Activated T-helper 2 cell treated with anti-CD3 and anti-CD28 coated beads, Interferon-gamma antibody, Interleukin-2, Interleukin-4, amounts not matched to agents 10 μg/mL and 5 μg/mL and 100 μg/mL, durations not matched to agents 14 hours and 24 hours and 36 hours (primary cell): Measurements from ENCODE around the gene MICA. TPM values are rescaled to one million over a fixed set of nuclear protein-coding genes. Genes with fewer than 3 reads are reported as not detected.

Experiments used
- DNase-seq: peaks from one replicate; pipeline ENCODE4 v3.0.0; 2021; ENCODE audit warnings: low spot score
- H3K27ac Mint-ChIP-seq: one replicate; pipeline ENCODE4 v1.8.0; 2021; ENCODE audit warnings: mixed read lengths
- H3K27me3 Mint-ChIP-seq: one replicate; pipeline ENCODE4 v1.8.0; 2021; ENCODE audit warnings: low read depth, mixed read lengths
- H3K36me3 Mint-ChIP-seq: one replicate; pipeline ENCODE4 v1.8.0; 2021; ENCODE audit warnings: low read depth, mixed read lengths
- H3K4me1 Mint-ChIP-seq: one replicate; pipeline ENCODE4 v1.8.0; 2021; ENCODE audit warnings: low read depth, mixed read lengths
- H3K4me3 Mint-ChIP-seq: one replicate; pipeline ENCODE4 v1.8.0; 2021; ENCODE audit warnings: low read depth, mild to moderate bottlenecking, moderate library complexity, mixed read lengths
- H3K9me3 Mint-ChIP-seq: one replicate; pipeline ENCODE4 v1.8.0; 2021; ENCODE audit warnings: mixed read lengths
- intact Hi-C: fragments of 100-400 bp; cut with micrococcal nuclease; formaldehyde crosslinking; loops from one replicate; pipeline ENCODE4 v1.15.1; 2023
- total RNA-seq: library from RNA; stranded (reverse); gene quantifications from 2 replicates; pipeline ENCODE4 v1.2.3, GENCODE V29; 2022

Gene MICA
- total RNA-seq, 1 donor from 2014 or later, result 6.0 TPM

DNA sequence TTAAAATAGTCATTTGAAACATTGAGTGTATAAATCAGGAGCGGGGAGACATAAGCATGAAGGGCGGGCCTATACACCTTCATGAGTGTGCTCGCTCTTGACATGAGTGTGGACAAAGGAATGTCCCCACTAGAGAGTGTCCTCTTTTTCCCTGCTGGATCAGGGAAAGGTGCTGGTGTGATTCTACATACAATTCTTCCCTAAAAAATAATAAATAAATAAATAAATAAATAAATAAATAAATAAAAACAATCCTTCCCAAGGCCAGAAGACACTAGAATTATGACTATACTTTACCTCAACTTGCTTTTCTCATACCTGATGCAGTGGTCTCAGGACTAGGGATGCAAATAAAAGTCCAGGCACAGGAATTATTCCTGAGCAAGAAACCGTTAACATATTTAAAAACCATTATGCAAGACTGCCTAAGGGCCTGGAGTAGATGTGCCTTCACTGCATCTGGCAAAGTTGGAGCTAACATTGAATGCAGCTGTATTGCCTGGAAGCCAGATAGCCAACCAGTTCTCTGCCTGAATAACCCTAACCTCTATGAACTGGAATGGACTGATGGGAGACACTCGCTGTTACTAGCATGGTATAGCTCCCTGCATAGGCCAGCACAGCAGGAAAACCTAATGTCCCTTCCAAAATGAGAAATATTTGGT, 57.1 kb downstream of the MICA start:
- no peak for DNase-seq
- Mint-ChIP-seq H3K4me3 (no peak overlapping the region), H3K9me3 (no peaks in the 10 kb centered on the region), H3K36me3 (peaks cover 26% of the 10 kb centered on the region), H3K27ac (no peak overlapping the region), H3K27me3 (peaks cover 21% of the 10 kb centered on the region), H3K4me1 (peaks cover 28% of the 10 kb centered on the region)
- intact Hi-C loops, result no loop called here

DNA sequence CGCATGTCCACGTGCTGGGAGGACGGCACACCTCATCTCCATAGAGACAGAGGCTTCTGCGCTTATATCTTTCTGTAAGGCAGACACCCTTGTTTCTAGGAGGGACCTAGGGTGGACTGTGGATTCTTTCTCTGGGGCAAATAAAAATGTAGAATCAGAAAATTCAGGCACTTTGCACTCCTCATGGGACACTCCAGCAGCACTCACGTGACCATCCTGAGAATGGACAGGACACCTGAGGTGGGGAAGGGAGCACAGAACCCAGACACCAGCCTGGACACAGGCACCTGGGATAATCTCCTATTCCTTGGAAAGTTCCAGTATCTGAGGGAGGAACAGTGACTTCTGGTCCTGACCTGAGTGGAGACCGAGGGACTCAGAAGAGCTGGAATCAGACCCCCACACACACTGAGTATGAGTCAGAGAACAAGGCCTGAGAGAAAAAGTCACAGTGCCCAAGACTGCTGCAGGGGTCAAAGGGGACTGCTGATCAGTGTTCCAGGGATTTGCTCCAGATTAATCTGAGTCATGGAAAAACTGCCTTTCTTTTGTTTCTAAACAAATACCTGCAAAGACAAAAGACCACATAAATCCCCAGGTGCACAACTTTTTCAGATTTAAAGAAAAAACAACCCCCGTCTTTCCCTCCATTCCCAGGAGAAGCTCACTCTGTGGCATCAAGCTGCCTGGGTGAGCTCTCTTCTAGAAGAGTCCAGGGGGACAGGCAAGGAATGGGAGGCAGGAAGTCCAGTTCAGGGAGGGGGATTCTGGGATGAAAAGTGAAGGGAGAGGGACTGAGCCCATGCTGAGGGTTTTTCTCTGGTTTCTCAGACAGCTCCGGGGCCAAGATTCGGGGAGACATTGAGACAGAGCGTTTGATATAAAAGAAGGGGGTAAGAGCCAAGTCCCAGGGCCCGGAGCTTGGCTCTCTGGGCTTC, 58.9 kb downstream of the MICA start:
- H3K4me1 Mint-ChIP-seq, result peaks cover 44% of the 10 kb centered on the region
- no peak for DNase-seq
- H3K36me3 Mint-ChIP-seq, result peaks cover 41% of the 10 kb centered on the region
- H3K27ac Mint-ChIP-seq, result peak overlapping the region; percentile 90
- H3K4me3 Mint-ChIP-seq, result peak overlapping the region; percentile 100
- peaks cover 14% of the 10 kb centered on the region for H3K27me3 Mint-ChIP-seq
- no peaks in the 10 kb centered on the region for H3K9me3 Mint-ChIP-seq
- intact Hi-C loops, result no loop called here

GRCh38 chr6:31462964-31463870, 59.8 kb downstream of the MICA start:
- Mint-ChIP-seq H3K4me1 (peaks cover 52% of the 10 kb centered on the region), H3K4me3 (peak overlapping the region; percentile 100), H3K27ac (peak overlapping the region; percentile 90), H3K36me3 (peaks cover 49% of the 10 kb centered on the region), H3K27me3 (peaks cover 9% of the 10 kb centered on the region), H3K9me3 (no peaks in the 10 kb centered on the region)
- intact Hi-C loops, result loop anchor here (1.0 kb wide), 1 partner anchor 64 kb away; no protein-coding TSS in a partner anchor
- peak; percentile 85 for DNase-seq

DNA sequence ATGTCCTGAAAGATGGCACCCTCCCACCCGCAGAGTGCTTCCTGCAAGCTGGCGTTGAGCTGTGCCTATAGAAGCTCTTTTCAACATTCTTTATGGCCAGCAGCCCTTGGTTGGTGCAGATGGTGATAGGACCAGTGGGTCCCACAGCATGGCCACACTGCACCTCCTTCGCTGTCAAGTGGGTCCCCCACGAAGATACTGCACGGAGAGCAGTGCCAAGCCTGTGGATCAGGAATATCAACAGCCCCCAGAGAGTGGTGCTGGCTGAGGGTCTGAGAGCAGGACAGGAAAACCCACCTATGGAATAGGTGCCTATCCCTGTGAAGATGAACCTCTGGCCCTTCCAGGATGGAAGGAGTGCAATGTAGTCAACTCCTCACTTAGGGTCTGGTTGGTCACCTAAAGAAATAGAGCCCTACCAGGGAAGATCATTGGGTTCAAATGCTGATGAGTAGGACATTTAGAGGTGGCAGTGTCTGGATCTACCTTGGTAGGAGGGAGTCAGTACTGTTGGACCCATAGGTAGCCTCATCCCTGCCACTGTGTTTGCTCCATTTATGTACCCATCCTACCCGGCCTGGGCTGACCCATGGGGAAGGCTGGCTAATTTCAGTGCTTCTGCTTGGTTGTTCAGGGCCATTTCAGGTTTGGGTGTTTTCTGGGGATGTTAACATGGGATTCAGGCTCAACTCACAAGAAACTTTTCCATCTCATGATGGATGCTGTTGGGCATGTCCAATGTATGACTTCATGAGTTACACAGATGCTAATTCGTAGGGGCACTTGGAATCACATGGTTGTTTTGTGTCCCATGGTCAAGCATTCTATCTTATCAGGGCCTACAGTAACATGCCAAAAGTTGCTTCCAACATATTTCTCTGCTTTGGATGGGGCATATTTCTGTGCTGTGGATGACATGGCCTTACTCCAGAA, 61.1 kb downstream of the MICA start:
- no peak for DNase-seq
- peak overlapping the region; percentile 100 for H3K4me3 Mint-ChIP-seq
- peaks cover 60% of the 10 kb centered on the region for H3K4me1 Mint-ChIP-seq
- intact Hi-C loops, result no loop called here
- peak overlapping the region; percentile 90 for H3K27ac Mint-ChIP-seq
- H3K27me3 Mint-ChIP-seq, result no peaks in the 10 kb centered on the region
- H3K9me3 Mint-ChIP-seq, result no peaks in the 10 kb centered on the region
- peaks cover 49% of the 10 kb centered on the region for H3K36me3 Mint-ChIP-seq

Other genes starting within 250 kb of the MICA start
- gene CCHCR1, start 245.8 kb upstream of the MICA start, total RNA-seq, result 50.5 and 53.1 TPM in 2 replicates
- gene TCF19, start 245.0 kb upstream of the MICA start, total RNA-seq, result 81.5 and 82.0 TPM in 2 replicates
- not detected in 2 replicates for gene POU5F1, start 232.9 kb upstream of the MICA start, total RNA-seq
- gene HLA-C, start 131.5 kb upstream of the MICA start, total RNA-seq, result 895 and 906 TPM in 2 replicates
- 3,580 and 3,693 TPM in 2 replicates for gene HLA-B, start 46.4 kb upstream of the MICA start, total RNA-seq
- gene MICB, start 94.5 kb downstream of the MICA start, total RNA-seq, result 30.6 and 31.5 TPM in 2 replicates
- not detected in 2 replicates for gene MCCD1, start 125.4 kb downstream of the MICA start, total RNA-seq
- 579 and 583 TPM in 2 replicates for gene DDX39B, start 138.4 kb downstream of the MICA start, total RNA-seq
- 0.69 and 0.82 TPM in 2 replicates for gene ATP6V1G2, start 143.0 kb downstream of the MICA start, total RNA-seq
- 15.7 and 17.6 TPM in 2 replicates for gene NFKBIL1, start 144.0 kb downstream of the MICA start, total RNA-seq
- 293 and 308 TPM in 2 replicates for gene LTA, start 168.7 kb downstream of the MICA start, total RNA-seq
- 94.4 and 96.8 TPM in 2 replicates for gene TNF, start 172.0 kb downstream of the MICA start, total RNA-seq
- gene LTB, start 178.8 kb downstream of the MICA start, total RNA-seq, result 16.3 and 16.6 TPM in 2 replicates
- gene LST1, start 182.7 kb downstream of the MICA start, total RNA-seq, result 10.2 and 14.6 TPM in 2 replicates
- gene NCR3, start 189.4 kb downstream of the MICA start, total RNA-seq, result 8.0 and 9.3 TPM in 2 replicates
- 71.8 and 78.2 TPM in 2 replicates for gene AIF1, start 211.6 kb downstream of the MICA start, total RNA-seq
- gene PRRC2A, start 217.1 kb downstream of the MICA start, total RNA-seq, result 298 and 304 TPM in 2 replicates
- gene BAG6, start 249.1 kb downstream of the MICA start, total RNA-seq, result 330 and 335 TPM in 2 replicates